ENCODE measurements around the gene IL1RAPL2. TPM values are rescaled to one million over a fixed set of nuclear protein-coding genes. Genes with fewer than 3 reads are reported as not detected.

Gene IL1RAPL2
- total RNA-seq, 1 donor from 2014 or later: not detected

GRCh38 chrX:105179644-105180043, 613.6 kb downstream of the IL1RAPL2 start:
- Mint-ChIP-seq H3K4me3 (ENCODE audit: unreplicated experiment) (no peak overlapping the region), H3K9me3 (ENCODE audit: low read depth) (peaks cover 36% of the 10 kb centered on the region), H3K4me1 (ENCODE audit: low read depth) (no peaks in the 10 kb centered on the region), H3K36me3 (ENCODE audit: low read depth) (no peaks in the 10 kb centered on the region), H3K27ac (ENCODE audit: unreplicated experiment) (no peak overlapping the region), H3K27me3 (ENCODE audit: low read depth) (no peaks in the 10 kb centered on the region)
- no peak for TF ChIP-seq CTCF (IDR thresholded peaks at IDR 0.05)
- no peak for DNase-seq (ENCODE audit: low spot score)

GRCh38 chrX:105189093-105189492, 623.1 kb downstream of the IL1RAPL2 start:
- H3K27ac Mint-ChIP-seq (ENCODE audit: unreplicated experiment): no peak overlapping the region
- no peaks in the 10 kb centered on the region for H3K4me1 Mint-ChIP-seq (ENCODE audit: low read depth)
- no peaks in the 10 kb centered on the region for H3K9me3 Mint-ChIP-seq (ENCODE audit: low read depth)
- no peak for DNase-seq (ENCODE audit: low spot score)
- no peak for TF ChIP-seq CTCF (IDR thresholded peaks at IDR 0.05)
- no peak overlapping the region for H3K4me3 Mint-ChIP-seq (ENCODE audit: unreplicated experiment)
- H3K27me3 Mint-ChIP-seq (ENCODE audit: low read depth): peaks cover 3% of the 10 kb centered on the region
- no peaks in the 10 kb centered on the region for H3K36me3 Mint-ChIP-seq (ENCODE audit: low read depth)

- TF ChIP-seq CTCF (IDR thresholded peaks at IDR 0.05): peak; percentile 87
- no peaks in the 10 kb centered on the region for H3K36me3 Mint-ChIP-seq (ENCODE audit: low read depth)
- H3K9me3 Mint-ChIP-seq (ENCODE audit: low read depth): no peaks in the 10 kb centered on the region
- no peak overlapping the region for H3K27ac Mint-ChIP-seq (ENCODE audit: unreplicated experiment)
- no peak for DNase-seq (ENCODE audit: low spot score)
- no peak overlapping the region for H3K4me3 Mint-ChIP-seq (ENCODE audit: unreplicated experiment)
- H3K4me1 Mint-ChIP-seq (ENCODE audit: low read depth): no peaks in the 10 kb centered on the region
- peaks cover 3% of the 10 kb centered on the region for H3K27me3 Mint-ChIP-seq (ENCODE audit: low read depth)
Observed at GRCh38 chrX:105190252-105190853, 624.4 kb downstream of the IL1RAPL2 start.

GRCh38 chrX:105191878-105192277, 625.9 kb downstream of the IL1RAPL2 start:
- H3K27me3 Mint-ChIP-seq (ENCODE audit: low read depth): peaks cover 3% of the 10 kb centered on the region
- no peak overlapping the region for H3K4me3 Mint-ChIP-seq (ENCODE audit: unreplicated experiment)
- no peaks in the 10 kb centered on the region for H3K4me1 Mint-ChIP-seq (ENCODE audit: low read depth)
- peak; percentile 74 for TF ChIP-seq CTCF (IDR thresholded peaks at IDR 0.05)
- DNase-seq (ENCODE audit: low spot score): no peak
- H3K27ac Mint-ChIP-seq (ENCODE audit: unreplicated experiment): no peak overlapping the region
- H3K9me3 Mint-ChIP-seq (ENCODE audit: low read depth): peaks cover 2% of the 10 kb centered on the region
- no peaks in the 10 kb centered on the region for H3K36me3 Mint-ChIP-seq (ENCODE audit: low read depth)

- H3K9me3 Mint-ChIP-seq (ENCODE audit: low read depth): peaks cover 7% of the 10 kb centered on the region
- H3K4me3 Mint-ChIP-seq (ENCODE audit: unreplicated experiment): no peak overlapping the region
Observed at GRCh38 chrX:105209406-105209805, 643.4 kb downstream of the IL1RAPL2 start.

More at GRCh38 chrX:105209406-105209805, 643.4 kb downstream of the IL1RAPL2 start:
- peaks cover 2% of the 10 kb centered on the region for H3K27me3 Mint-ChIP-seq (ENCODE audit: low read depth)
- no peak overlapping the region for H3K27ac Mint-ChIP-seq (ENCODE audit: unreplicated experiment)
- no peaks in the 10 kb centered on the region for H3K36me3 Mint-ChIP-seq (ENCODE audit: low read depth)
- TF ChIP-seq CTCF (IDR thresholded peaks at IDR 0.05): no peak
- DNase-seq (ENCODE audit: low spot score): no peak
- H3K4me1 Mint-ChIP-seq (ENCODE audit: low read depth): no peaks in the 10 kb centered on the region
